GM08714 (cell line): ENCODE data around the gene GRAP2.

ENCODE experiments used
- H3K4me3 ChIP-seq: fragments of 200-500 bp; sonication (Bioruptor generic); 2 replicates; pipeline ENCODE4 v1.5.1; 2014; ENCODE audit warnings: mild to moderate bottlenecking, low read length, inconsistent platforms
- ZNF274 ChIP-seq: IDR thresholded peaks from 2 replicates; pipeline ENCODE4 v1.6.1; 2012; ENCODE audit warnings: mild to moderate bottlenecking, low read depth, low read length

GRAP2 gene

DNA sequence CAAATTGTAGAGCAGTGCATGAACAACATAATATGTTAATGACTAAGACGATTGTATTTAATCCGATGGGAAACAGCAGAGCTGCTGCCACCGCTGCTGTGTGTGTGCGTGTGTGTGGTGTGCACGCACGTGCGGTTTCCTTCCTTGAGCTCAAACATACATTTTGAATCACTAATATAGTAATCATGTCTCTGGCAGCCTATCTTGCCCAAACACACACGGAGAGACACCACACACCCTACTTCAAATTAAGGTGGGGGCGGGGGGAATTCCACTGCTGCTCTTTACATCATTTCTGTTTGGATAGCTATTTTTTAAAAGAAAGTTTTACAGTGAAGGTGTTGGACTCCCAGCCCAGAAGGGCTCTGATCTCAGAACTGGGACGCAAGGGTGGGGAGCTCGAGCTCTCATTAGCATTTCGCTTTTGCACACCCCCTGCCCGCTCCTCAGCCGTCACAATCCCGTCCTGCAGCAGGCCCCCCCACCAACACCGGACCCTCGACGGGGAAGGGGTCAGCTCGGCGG, 93.2 kb downstream of the GRAP2 start:
- no peak for TF ChIP-seq ZNF274
- no peak overlapping the region for H3K4me3 ChIP-seq

DNA sequence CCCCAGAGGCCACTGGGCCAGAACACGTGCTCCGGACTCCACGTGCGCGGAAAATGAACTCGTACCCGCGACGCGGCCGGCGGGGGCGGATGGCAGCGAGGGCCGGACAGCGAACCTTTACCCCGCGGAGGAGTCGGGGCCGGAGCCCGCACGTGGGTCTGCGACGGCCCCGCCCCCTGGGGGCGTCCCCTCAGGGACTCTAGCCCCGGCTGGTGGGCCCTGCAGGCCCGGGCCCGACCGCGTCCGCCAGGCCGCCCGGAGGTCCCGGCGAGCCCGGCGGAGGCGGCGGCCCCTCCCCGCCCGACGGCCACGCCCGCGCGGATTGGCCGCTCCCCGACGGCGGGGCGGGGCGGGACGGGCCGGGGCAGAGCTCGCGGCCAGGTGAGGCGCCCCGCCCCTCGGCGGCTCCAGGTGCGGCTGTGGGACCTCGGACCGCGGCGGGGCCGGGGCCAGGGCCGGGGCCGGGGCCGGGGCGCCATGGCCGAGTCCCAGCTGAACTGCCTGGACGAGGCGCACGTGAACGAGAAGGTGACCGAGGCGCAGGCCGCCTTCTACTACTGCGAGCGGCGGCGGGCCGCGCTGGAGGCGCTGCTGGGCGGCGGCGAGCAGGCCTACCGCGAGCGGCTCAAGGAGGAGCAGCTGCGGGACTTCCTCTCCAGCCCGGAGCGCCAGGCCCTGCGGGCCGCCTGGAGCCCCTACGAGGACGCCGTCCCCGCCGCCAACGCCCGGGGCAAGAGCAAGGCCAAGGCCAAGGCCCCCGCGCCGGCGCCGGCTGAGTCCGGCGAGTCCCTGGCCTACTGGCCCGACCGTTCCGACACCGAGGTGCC, 93.9 kb downstream of the GRAP2 start, which contains the start of gene FAM83F:
TSS of gene FAM83F (plus strand) at position 389 of the 827 bp plus-strand sequence. CDS start at position 478, 89 bp downstream.
- TF ChIP-seq ZNF274, result no peak
- H3K4me3 ChIP-seq, result no peak within 1 kb of the TSS

DNA sequence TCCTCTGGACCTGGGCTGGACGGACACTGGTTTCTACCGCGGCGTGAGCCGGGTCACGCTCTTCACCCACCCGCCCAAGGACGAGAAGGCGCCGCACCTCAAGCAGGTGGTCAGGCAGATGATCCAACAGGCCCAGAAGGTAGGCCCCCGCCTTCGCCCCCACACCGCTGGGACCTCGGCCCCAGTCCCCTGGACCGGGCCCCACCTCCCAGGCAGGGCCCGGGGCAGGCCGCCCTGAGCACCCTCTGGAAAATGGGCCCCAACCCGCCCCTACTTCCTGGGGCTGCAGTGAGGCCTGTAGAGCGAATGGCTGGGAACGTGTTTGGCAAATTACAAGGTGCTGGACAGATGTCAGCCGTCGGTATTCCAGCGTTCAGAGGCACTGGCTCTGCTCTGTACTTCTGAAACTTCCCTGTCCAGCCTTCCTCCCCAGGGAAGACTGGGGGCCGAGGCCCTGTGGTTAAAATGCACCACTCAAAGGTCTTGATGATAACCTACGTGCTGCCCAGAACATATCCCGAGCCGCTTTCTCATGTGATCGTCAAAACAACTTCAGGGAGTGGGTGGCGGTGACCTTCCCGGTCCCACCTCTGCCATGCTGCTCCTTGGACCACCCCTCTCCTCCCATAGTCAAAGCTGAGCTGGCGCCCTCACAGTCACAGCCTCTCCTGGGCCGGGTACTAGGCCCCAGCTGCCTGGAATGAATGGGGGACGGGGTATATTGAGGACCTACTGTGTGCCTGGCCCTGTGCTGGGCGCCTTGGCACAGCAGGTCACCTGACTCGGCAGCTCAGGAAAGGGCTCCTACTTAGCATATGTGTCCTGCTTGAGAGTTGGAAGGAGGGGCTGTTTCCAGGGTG, 94.7 kb downstream of the GRAP2 start:
- H3K4me3 ChIP-seq, result no peak overlapping the region
- no peak for TF ChIP-seq ZNF274

DNA sequence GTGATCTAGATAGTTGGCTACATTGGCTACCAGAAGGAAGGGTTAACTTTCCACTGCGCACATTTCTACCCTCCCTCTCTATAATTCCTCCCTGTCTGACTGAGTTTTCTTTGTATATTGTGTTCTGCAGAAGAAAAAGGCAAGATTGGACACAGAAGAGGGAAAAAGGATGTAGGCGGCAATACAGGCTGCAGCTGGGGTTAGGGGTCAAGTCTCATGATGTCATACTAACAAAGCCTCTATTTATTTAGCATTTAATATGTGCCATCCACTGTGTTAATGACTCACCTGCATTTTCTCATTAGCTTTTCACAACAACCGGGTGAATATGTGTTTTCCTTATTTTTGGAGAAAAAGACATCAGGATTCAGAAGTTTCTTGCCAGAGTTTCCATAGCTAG, 95.8 kb downstream of the GRAP2 start:
- TF ChIP-seq ZNF274, result no peak

DNA sequence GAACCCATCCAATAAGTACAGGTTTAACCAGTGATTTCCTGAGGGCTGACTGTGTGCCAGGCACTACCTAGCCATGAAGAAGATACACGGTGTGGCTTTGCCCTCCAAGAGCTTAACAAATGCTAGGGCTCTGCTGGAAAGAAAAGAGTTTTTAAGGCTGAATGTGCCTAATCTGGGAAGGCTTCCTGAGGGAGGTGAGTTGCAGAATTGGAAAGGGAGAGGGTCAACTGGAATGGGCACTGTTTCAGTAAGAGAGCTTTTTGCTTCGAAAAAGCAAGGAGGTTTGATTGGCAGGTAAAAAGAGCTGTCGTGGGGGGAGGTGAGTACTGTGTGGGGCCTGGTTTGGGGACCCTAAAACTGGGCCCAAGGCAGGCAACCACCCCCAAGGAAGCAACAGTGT, 96.5 kb downstream of the GRAP2 start:
- no peak for TF ChIP-seq ZNF274
- no peak overlapping the region for H3K4me3 ChIP-seq

More for the DNA sequence above, 95.8 kb downstream of the GRAP2 start:
- H3K4me3 ChIP-seq, result no peak overlapping the region

DNA sequence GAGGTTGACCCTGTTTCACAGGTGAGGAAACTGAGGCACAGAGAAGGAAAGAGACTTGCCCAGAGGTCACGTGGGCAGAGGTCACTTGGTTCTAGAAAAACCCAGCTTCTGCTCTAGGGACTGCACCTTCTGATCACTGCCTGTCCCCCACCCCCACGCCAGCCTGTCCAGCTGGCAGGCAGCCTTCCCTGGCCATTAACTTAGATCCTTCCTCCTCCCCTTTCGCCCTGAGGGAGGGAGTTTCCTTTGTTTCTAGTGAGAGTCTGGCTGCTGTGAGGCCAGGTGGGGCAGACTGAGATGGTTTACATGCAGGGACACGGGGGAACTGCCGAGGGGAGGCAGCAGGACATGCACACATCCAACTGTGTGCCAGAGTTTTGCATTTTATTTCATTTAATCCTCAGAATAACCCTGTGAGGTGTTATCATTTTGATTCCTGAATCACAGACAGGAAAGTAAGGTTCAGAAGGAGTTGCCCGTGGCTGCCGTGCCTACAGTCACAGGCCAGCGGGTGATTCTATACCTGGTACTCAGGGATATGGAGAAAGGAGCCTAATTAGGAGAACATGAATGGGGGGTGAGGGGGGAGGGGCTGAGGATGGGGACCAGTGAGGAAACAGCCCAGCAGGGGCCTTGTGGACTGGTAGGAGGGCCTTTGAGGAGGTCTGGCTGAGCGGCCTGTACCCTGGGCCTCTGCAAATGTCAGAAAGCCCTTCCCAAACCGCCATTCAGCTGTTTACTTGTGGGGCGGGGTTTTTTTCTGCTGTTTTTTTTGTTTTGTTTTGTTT, 97.2 kb downstream of the GRAP2 start:
- TF ChIP-seq ZNF274, result no peak
- H3K4me3 ChIP-seq, result no peak overlapping the region

DNA sequence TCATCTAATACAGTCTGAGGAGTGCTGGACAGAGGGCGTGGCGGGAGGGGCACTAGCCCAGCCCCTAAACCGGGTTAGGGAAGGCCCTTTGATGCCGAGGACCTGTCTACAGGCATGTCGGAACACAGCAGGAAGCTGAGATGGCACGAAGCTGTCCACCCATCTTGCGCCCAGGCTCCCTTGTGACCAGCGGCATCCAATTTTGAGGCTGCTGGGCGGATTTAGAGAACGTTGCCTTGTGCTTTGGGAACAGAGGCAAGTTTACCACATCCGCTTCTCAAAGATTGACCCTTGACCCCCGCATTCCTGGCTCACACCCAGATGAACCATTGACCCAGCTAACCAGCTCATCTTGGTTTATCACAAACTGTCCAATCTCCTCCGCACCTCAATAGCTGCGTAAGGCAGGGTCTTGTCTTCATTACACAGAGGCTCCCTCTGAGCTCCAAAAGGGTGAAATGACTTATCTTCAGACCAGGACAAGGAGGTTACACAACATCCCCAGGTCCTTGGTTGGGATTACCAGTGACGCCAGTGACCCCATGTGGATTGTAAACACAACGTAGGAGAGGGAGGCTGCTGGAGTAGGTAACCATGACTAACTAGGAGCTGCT, 98.4 kb downstream of the GRAP2 start:
- H3K4me3 ChIP-seq, result no peak overlapping the region
- TF ChIP-seq ZNF274, result no peak

DNA sequence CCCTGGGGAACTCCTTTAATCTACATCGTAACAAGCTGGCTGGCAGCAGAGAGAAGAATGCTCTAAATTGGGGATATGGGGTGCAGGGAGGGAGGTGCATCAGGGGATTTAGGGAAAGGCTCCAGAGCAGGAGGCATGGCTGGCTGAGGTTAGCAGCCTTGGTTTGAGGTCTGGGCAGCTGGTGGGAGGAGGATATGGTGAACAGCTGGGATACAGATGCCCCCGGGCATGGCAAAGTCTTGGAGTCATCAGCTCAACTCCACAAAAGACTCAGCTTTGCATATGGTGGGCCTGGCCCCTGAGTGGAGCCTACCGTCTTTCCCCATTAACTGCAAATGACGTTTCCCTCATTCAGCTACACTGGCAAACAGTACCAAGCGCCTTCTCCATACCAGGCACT, 99.3 kb downstream of the GRAP2 start:
- no peak for TF ChIP-seq ZNF274
- H3K4me3 ChIP-seq, result no peak overlapping the region

DNA sequence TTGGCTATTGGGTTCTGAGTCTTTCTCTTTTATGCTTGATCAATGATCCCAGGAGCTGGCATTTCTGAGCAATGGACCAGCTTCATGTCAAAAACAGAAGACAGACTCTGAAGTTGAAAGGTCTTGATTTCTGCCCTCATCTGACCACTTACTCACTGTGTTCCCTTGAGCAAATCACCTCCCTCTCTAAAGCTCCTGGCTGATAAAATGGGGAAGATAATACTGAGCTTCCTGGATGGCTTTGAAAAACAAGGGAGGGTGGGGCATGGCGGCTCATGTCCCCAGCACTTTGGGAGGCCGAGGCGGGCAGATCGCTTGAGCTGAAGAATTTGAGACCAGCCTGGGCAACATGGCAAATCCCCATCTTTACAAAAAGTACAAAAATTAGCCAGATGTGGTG, 100.2 kb downstream of the GRAP2 start:
- H3K4me3 ChIP-seq, result no peak overlapping the region
- no peak for TF ChIP-seq ZNF274

DNA sequence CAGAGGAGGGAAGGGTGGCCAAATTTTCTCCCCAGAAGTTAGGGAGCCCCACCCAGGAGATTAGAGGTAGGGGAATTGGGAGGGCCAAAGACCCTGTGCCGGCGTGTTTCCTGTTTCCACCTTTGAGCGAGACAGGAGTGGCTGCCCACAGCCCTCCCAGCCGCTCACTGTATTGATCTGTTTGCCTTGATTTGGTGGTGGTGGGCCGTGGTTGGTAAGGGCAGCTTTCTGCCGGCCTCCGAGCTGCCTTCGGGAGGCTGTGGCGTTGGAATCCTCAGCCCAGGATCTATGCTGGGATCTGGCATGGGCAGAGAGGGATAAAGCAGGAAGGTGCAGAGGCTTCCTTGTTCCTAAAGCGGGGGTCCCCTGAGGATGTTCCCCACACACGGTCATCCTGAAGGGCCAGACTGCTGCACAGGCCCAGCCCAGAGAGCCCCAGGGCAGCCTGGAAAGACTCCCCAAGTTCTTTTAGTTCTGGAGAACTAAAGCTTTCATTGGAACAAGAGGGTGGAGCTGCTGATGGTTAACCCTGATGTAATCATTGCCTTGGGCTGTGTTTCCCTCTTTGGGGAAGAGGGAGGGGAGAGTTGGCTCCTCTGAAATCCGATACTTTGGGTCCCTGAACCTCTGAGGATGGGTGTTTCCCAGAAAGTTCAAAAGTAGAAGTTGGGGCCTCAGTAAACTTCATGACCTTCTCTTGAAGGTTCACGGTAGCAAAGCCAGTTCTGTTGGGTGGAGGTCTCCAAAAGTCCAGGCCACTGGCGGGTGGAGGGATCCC, 101.1 kb downstream of the GRAP2 start:
- TF ChIP-seq ZNF274, result no peak
- H3K4me3 ChIP-seq, result no peak overlapping the region

DNA sequence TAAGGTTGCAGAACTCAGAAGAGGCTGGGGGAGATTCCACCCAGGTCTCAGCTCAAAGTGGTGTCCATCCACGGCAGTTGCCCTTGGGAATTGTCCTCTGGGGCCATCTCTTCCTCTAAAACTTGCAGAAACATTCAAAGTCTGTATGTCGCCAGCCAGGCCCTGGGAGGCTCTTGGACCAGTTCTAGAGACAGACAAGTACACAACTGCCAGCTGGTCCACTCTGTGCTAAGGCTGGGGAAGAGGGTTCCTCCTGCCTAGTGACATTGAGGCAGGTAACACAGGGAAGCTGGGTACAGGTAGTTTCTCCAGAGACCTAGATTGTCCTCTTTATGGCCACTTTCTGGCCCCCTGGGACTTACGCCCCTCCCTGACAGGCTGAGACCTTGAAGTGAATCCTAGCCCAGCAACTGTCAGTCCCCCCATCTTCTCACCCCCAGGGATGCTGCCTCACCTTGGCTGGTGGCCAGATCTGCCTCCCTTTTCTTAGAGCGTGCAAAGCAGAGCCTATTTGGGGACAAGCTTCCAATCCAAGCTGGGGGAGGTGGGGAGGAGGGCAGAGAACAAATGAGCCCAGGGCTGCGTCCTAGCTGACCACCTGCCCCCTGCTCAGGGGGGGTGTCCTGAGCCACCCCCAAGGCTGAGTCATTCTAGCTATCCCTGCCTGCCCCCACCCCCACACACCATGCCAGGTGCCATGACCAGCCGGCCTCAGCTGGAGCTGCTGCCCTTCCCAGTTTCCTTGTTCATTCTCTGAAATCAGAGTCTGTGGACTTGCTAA, 102.2 kb downstream of the GRAP2 start:
- TF ChIP-seq ZNF274, result no peak

DNA sequence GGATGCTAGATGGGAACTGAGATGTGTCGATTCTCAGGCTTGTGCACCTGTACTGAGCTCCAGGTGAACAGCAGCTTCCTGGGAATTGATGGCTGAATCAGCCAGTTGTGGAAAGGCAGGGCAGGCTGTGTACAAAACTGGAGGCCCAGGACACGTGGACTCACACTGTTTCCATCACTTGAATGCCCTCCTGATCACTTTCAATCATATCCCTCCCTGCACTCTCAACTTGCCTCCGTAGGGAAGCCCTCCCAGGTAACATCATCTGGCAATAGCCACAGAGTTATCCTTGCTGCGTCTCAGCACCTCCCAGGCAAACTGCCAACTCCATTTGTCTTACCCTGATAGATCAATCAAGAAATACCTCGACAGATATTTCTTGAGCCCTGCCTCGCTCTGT, 104.0 kb downstream of the GRAP2 start:
- TF ChIP-seq ZNF274, result no peak
- H3K4me3 ChIP-seq, result no peak overlapping the region

More for the DNA sequence above, 102.2 kb downstream of the GRAP2 start:
- H3K4me3 ChIP-seq, result no peak overlapping the region
